Fibroblast of mammary gland (primary cell): ENCODE measurements around the gene DRD4.

Source experiments
- DNase-seq: peaks from one replicate; pipeline ENCODE4 v3.0.0-alpha.2; 2010; ENCODE audit warnings: low read depth
- H3K4me3 ChIP-seq: 2 replicates; pipeline ENCODE4 v1.5.1; 2011; ENCODE audit warnings: low read depth, mild to moderate bottlenecking, low read length, moderate library complexity; ENCODE audit not compliant: control insufficient read depth
- CTCF ChIP-seq: conservative IDR thresholded peaks from 2 replicates; pipeline ENCODE4 v1.5.1; 2011; ENCODE audit warnings: low read depth, low read length, inconsistent platforms; ENCODE audit not compliant: control insufficient read depth, insufficient read depth

Gene DRD4

GRCh38 chr11:593347-593746, 43.7 kb upstream of the DRD4 start:
- no peak for DNase-seq
- TF ChIP-seq CTCF, result no peak
- H3K4me3 ChIP-seq, result no peak overlapping the region

GRCh38 chr11:595400-595799, 41.7 kb upstream of the DRD4 start:
- H3K4me3 ChIP-seq, result no peak overlapping the region
- TF ChIP-seq CTCF, result no peak
- no peak for DNase-seq

GRCh38 chr11:596374-596773, 40.7 kb upstream of the DRD4 start:
- no peak for DNase-seq
- no peak overlapping the region for H3K4me3 ChIP-seq
- TF ChIP-seq CTCF, result no peak

GRCh38 chr11:597166-597725, 39.8 kb upstream of the DRD4 start:
- no peak for TF ChIP-seq CTCF
- DNase-seq, result no peak
- H3K4me3 ChIP-seq, result no peak overlapping the region

GRCh38 chr11:598005-598680, 38.9 kb upstream of the DRD4 start:
- no peak for TF ChIP-seq CTCF
- DNase-seq, result no peak
- H3K4me3 ChIP-seq, result no peak overlapping the region

GRCh38 chr11:601573-602245, 35.4 kb upstream of the DRD4 start:
- no peak for DNase-seq
- H3K4me3 ChIP-seq, result no peak overlapping the region
- TF ChIP-seq CTCF, result no peak
